GM19452 (cell line): Measurements from ENCODE around the gene DBNDD2.

Experiments used
- ATAC-seq: cut with Tn5 transposase; IDR thresholded peaks from one replicate; pipeline ENCODE4 v1.9.1; 2021; ENCODE audit not compliant: unreplicated experiment

Gene DBNDD2

DNA sequence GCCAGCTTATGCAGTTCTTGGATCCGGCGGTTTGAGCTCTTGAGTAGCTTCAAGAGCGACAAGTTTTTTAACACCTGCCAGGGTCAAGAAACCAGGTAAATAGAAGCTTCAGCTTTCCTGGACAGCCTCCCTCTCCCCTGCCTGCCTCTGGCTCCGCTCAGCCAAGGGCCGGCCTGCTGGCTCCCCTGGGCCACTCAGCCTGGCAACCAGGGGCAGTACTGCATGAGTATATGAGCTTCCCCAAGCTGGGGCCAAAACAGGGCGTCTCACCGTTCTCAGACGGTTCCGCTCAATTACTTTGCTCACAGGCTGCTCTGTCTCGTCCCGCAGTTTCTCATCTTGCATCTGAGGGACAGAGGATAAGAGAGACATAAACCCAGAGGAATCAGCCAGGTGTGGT lies 30.8 kb upstream of the DBNDD2 start:
- ATAC-seq, result no peak

DNA sequence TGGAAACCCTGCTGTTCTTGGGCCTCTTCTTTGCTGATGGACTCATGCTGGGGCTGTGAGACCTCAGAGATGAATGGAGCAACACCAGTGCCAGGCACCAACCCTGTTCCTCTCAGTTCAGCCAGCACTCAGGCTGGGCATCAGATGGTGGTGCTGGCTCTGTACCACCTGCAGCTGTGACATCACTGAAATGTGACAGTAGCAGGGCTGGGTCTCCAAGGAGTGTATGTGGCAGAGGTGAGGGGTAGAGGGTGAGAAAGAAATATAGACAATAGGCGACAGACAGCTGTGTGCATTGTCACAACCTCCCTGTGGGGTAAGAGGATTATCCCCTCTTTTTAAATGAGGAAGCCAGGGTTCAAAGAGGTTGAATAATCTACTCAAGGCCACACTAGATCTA lies 29.9 kb upstream of the DBNDD2 start, which contains the start of gene TP53TG5:
Gene TP53TG5, minus strand, starts transcription at position 135 of the 400 bp plus-strand sequence. Its CDS starts 89 bp downstream, at position 46.
- no peak for ATAC-seq

DNA sequence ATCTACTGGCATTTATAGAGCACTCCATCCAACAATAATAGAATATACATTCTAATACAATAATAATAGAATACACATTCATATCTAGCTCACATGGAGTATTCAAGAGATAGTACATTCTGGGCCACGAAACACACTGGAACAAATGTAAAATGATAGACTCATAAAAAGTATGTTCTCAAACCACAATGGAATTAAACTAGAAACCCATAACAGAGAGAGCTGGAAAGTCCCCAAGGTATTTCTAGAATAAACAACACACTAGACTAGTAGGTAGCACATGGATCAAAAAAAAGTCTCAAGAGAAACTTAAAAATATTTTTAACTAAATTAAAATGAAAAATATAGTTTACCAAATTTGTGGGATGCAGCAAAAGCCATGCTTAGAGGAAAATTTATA lies 20.8 kb upstream of the DBNDD2 start:
- ATAC-seq, result no peak

DNA sequence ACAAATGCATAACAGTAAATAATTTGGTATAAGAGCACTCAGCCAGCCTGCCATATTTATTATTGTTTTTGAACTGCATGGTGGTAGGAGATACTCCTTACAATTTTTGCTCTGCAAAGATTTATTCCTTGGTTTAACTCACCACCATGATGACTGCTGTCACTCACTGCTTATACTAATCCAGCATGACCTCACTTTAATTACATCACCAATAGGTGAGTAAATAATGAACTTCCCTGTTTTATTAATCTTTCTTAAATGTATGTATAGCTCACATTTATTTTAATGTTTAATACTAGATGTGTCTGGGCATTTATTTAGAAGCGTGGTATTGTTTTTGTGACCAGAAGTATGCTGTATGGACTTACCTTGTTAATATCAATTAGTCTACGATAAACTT lies 17.2 kb upstream of the DBNDD2 start:
- no peak for ATAC-seq

DNA sequence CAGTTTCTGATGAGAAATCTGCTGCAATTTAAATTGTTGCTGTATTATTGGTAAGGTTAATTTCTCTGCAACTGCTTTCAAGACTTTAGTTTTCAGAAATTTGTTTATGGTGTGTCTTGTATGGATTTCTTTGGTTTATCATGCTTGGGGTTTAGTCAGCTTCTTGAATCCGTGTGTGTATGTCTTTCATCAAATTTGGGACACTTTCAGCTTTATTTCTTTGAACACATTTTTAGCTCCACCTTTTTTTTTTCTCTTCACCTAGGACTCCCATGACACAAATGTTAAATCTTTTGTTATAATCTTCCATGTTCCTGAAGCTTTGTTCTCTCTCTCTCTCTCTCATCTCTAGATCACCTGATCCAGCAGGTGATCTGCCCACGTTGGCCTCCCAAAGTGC lies 16.5 kb upstream of the DBNDD2 start:
- ATAC-seq, result no peak

DNA sequence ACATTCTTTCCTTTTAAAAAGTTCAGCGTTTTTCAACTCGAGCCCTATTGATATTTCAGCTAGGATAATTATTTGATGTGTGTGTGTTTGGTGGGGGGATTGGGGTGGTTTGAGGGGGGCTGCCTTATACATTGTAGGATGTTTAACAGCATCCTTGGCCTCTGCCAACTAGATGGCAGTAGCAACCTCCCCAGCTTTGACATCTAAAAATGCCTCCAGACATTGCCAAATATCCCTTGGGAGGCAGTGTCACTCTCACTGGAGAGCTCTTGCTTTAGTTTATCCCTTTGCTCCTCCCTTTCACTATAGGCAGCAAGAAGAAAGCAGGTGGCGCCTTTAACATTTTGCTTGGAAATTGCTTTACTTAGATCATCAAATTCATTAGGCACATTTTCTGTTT lies 15.4 kb upstream of the DBNDD2 start:
- no peak for ATAC-seq

DNA sequence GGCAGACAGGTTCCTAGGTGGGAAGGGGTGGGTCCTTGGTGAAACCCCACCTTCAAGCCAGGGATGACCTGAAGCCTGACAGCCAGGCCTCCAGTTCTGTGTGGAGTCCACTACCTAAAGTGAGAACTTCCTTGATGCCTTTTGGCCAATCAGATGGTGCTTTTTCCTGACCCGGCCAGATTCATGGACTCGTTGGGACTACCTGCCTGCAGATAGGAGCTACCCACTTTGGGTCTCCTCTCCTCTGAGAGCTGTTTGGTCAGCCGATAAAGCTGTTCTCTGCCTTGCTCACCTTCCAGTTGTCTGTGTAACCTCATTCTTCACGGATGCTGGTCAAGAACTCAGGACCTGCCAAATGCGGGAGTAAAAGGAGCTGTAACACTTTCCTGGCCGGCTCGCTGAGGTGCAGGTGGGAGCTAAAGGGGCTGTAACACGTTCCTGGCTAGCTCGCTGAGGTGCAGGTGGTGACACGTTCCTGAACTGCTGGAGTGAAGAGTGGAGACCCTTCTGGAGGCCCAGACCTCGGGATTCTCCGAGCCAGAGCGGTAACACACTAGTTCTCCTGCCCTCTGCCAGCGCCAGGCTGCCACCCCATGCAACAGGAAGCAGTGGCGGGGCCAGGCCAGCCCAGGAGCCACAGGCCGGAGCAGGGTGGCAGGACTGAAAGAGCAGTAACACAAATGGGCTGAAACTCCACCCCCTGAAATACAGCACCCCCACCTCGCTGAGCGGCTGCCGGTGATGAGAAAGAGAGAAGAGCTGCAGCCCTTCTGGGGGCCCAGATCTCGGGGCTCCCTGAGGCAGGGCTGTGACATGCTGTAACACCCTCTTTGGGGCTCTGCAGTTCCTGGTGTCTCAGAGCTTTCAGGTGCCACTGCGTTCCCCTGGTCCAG lies 13.6 kb upstream of the DBNDD2 start:
- no peak for ATAC-seq

DNA sequence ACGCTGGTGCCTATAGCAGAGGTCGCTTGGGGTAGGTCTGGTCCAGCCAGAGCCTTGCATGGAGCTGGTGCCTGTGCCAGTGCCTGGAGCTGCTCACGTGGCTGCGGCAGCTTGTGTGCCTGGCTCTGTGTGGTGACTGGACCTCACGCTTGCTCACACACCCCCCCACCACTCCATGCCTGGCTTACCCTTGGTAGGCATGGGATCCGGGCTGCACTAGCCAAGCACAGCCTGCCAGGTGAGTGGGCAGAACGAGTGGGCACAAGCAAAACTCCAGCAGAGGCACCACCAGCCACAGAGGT lies 13.0 kb upstream of the DBNDD2 start:
- no peak for ATAC-seq

DNA sequence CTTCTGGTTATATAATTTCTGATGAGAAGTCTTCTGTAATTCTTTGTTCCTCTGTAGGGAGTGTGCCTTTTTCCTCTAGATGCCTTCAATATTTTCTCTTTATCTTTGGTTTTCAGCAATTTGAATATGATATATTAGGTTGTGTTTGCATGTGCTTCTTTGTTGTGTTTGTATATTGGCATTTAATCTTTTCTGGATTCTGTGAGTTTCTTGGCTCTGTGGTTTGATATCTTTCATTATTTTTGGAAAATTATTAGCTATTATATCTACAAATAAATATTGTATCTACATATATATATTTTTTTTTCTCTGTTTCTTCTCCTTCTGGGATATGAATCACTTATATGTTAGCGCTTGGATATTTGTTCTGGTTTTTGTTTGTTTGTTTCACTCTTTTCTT lies 9.1 kb upstream of the DBNDD2 start:
- no peak for ATAC-seq

DNA sequence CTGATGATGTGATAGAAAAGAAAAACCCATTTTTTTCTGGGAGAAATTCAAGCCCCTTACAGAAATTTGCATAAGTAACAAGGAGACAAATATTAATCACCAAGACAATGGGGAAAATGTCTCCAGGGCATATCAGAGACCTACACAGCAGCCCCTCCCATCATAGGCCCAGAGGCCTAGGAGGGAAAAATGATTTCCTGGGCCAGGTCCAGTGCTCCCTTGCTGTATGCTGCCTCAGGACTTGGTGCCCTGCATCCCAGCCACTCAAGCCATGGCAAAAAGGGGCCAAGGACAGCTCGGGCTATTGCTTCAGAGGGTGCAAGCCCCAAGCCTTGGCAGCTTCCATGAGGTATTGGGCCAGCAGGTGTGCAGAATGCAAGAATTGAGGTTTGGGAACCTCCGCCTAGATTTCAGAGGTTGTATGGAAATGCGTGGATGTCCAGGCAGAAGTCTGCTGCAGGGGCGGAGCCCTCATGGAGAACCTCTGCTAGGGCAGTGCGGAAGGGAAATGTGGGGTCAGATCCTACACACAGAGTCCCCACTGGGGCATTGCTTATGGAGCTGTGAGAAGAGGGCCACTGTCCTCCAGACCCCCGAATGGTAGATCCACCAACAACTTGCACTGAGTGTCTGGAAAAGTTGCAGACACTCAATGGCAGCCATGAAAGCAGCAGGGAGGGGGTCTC lies 7.6 kb upstream of the DBNDD2 start:
- ATAC-seq, result no peak

DNA sequence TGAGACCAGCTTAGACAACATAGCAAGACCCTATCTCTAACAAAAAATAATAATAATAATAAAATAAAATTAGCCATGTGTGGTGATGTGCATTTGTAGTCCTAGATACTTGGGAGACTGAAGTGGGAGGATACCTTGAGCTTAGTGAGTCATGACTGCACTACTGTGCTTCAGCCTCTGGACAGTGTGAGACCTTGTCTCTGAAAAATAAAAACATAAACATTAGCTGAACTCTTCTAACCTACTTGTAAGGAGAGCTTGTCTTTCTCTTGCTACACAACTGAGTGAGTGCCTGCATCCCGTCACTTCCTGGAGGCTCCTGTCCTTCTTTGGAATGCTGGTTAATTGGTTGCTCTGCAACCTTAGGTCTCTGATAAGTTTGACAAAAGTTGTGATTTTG lies 5.1 kb upstream of the DBNDD2 start:
- no peak for ATAC-seq

DNA sequence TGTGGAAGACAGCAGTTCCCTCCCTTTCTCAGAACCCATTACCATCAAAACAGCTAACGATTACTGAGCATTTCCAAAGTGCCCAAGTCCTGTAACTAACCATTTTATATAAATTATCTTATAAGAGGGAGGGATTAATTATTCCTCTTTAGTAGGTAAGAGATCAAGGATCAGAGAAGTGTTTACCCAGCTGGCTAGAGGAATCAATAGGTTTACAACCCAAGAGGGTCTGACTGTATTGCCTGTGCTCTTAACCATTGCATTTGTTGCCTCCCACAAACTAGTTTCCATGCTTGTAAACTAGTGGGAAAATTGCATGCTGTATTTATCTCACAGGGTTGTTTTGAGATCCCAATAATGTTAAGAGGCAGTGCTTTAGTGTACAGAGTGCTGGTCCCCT lies 3.7 kb upstream of the DBNDD2 start:
- no peak for ATAC-seq

DNA sequence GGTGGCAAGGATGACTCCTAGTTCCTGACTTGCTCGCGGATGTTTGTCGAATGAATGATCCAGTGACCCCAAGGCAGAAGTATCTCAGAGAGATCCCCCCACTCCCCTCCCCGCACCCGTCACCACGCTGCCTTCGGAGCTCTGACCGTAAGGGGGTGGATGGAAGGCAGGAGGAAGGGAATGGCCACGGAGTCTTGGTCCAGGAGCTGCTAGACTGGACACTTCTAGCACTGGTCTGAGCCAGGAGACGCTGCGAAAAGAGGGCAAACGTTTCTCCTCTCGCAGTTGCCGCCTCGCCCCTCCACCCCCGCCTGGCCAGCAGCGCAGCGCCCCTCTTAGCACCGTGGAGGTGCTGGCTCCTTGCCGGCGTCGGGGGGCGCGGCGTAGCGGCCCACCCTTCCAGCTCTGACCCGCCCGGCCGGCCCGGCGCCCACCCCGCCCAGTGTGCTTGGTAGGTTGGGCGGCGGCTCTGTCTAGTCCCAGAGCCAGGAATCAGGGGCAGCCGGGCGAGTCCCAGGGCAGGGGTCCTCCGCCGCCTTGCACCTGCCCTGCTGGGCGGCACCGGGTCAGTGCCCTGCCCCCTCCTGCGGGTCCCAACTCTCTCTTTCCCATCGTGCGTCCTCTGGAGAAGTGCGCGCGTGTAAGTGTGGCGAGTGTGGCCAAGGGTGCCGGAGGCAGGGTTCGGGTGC lies 2.4 kb upstream of the DBNDD2 start:
- ATAC-seq, result no peak

DNA sequence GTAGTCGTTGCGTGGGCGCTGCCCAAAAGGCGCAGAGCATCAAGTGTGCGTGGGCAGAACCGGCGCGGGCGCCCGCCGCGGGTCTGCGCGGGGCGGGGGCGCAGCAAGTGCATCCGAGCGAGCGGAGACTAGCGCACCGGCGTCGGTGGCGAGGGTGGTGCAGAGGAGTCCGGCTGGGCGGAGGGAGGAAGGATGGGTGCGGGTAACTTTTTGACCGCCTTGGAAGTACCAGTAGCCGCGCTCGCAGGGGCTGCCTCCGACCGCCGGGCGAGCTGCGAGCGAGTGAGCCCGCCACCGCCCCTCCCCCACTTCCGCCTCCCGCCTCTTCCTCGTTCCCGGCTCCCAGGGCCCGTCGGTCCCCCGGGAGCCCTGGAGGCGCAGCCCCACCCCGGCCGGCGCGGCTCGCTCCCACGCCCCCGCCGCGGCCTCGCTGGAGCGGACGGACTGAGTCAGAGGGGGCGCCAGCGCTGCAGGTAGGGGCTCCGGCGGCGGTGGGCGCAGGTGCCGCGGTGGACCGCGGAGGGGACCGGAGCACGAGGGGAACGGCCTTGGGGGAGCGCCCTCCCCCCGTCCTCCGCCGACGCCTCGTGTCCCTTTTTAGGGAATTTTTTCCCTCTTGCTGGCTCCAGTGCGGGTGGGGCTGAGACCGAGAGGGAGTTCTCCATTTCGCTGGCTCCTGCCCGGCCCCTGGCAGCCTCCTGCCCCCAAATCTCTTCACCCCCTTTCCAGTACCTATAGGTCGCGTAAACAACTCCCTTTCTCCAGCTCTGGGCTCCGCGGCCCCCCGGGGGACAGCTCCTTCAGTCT lies 1.6 kb upstream of the DBNDD2 start:
- ATAC-seq, result no peak

DNA sequence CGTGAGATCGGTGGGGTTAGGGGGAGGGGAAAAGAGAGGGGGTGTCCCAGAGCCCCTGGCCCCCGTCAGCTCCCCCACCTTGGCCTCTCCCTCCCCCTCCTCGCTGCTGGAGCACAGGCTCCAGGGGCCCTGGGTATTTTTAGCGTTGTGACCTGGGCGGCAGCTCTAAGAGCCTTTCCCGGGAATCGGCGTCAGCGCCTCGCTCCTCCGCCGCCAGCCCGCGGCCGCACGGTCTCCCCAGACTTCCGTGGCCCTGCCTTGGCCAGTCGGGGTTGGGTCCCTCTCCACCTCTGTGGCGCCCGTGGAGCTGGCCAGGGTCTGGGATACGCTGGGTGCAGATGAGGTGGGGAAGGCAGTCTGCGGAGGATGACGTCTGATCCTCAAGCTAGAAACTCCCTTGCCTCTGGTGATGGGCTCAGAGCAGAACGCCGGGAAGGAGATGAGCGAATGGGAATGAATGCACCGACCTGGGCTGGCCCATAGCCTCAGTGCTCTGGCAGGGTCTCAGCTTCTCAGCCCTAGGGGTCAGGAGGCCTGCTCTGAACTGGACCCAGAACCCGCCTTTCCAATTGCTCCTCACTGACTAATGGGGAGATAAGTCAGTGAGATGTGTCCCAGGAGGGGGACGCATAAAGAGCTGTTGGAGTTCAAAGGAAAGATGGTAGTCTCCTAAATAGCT lies 883 bp upstream of the DBNDD2 start:
- ATAC-seq, result no peak

DNA sequence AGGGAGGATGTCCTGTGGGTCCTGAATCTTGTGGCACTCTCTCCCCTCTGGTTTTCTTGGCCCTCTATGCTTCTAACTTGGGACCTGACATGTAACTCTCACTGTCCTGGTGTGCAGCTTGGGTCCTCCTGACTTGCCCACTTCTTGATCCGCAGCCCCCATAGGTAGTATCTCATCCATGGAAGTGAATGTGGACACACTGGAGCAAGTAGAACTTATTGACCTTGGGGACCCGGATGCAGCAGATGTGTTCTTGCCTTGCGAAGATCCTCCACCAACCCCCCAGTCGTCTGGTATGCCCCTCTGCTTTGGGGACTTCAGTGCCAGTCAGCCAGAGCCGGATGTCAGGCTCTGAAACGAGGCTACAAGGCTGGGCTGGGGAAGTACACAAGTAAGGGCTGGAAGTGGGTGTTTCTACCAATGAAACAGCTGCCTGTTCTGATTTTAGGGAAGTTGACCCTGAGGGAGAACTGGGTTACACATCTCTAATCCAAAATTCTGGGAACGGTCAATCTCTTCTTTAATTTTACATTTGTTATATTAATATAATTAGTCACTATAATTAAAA lies 641 bp downstream of the DBNDD2 start:
- ATAC-seq, result no peak

DNA sequence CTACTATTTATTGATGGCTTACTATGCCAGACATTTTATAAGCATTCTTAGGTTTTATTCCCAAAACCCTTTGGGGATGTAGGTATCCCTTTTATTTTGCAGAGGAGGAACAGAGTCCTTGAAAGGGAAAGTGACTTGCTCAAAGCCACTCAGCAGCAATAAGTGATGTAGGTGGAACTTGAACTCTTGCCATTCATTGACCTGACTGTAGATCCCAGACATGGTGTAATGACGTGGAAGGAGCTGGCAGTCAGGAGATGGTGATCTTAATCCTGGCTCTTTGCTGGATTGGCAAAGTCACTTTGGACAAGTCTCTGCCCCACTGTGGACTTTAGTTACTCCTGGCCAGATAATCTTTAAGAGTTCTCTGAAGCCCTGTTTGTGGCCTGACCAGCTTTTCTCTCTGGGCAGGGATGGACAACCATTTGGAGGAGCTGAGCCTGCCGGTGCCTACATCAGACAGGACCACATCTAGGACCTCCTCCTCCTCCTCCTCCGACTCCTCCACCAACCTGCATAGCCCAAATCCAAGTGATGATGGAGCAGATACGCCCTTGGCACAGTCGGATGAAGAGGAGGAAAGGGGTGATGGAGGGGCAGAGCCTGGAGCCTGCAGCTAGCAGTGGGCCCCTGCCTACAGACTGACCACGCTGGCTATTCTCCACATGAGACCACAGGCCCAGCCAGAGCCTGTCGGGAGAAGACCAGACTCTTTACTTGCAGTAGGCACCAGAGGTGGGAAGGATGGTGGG lies 1.6 kb downstream of the DBNDD2 start:
- no peak for ATAC-seq

DNA sequence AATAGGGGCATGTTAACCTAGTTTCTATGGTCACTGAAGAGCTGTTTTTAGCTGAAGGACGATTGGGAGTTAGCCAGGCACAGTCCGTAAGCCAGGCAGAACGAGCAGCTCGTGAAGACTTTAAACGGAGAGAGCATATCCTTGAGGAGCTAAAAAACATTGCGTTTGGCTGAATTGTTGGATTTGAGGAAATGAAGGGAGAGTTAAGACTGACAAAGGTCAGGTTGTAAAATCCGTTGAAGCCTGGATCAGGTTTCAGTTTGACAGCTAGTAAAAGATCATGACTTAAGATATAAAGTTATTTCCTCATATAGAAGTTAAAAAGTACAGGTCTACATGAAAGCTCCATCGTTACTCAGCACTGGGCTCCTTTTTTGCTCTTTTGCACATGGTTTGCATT lies 2.8 kb downstream of the DBNDD2 start:
- ATAC-seq, result no peak

DNA sequence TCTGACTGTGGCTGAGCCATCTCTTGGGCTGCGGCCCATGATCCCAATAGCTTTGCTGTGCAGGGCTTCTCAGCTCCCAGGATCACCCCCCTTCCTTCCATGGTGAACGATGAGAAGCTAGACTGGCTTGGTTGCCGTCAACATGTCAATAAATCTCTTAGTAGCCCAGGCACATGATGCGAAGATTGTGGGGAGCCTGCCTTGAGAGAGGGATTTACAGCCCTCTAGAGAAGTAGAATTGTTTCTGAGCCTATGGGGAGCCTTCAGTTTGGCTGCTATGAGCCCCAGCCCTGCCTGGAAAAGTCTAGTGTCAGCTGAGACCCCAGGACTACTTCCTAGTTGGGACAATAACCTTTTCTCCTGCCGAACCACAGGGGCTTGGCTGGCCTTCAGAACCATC lies 4.6 kb downstream of the DBNDD2 start:
- no peak for ATAC-seq

DNA sequence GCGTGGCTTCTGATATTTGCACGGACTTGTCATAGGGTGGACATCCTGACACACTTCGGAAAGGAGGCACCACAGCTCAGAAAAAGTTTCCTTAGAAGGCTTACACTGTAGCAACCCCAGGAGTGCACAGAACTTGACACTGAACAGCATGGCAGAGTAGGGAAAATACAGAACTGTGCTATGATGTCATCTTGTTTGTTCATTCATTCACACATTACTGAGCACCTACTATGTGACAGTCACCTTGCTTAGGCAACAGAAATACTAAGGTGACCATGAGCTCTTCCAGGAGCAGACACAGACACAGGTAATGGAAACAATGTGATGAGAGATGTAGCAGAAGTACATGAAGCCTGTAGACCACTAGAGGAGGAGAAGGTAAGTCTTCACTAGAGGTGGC lies 5.4 kb downstream of the DBNDD2 start:
- ATAC-seq, result no peak
